BE2C (cell line): Measurements from ENCODE around the gene AGFG1. TPM values are rescaled to one million over a fixed set of nuclear protein-coding genes. Genes with fewer than 3 reads are reported as not detected.
A peak's percentile ranks its signal among the peaks of the same experiment; 100 is the strongest.

Source experiments
- DNase-seq: peaks from one replicate; pipeline ENCODE4 v3.0.0-alpha.2; 2020
- H3K27me3 ChIP-seq: fragments of 250-450 bp; sonication (Bioruptor Pico); 2 replicates; pipeline ENCODE4 v1.5.1; 2020; ENCODE audit warnings: mild to moderate bottlenecking
- H3K36me3 ChIP-seq: fragments of 250-450 bp; sonication (Bioruptor Pico); 2 replicates; pipeline ENCODE4 v1.5.1; 2020; ENCODE audit warnings: mild to moderate bottlenecking
- H3K4me1 ChIP-seq: fragments of 250-450 bp; sonication (Bioruptor Pico); 2 replicates; pipeline ENCODE4 v1.5.1; 2020
- H3K4me3 ChIP-seq: 2 replicates; pipeline ENCODE4 v1.5.1; 2011; ENCODE audit warnings: low read depth, low read length
- H3K9me3 ChIP-seq: fragments of 250-450 bp; sonication (Bioruptor Pico); 2 replicates; pipeline ENCODE4 v1.5.1; 2020
- CTCF ChIP-seq: IDR thresholded peaks from 2 replicates; pipeline ENCODE4 v1.5.1; 2012; ENCODE audit warnings: mild to moderate bottlenecking, low read depth, low read length
- polyA plus RNA-seq: library from polyadenylated mRNA; unstranded; fragments of >200 nt; gene quantifications from one replicate; pipeline ENCODE4 v1.2.1, GENCODE V29; 2012; ENCODE audit warnings: low read depth, missing spikeins; ENCODE audit not compliant: insufficient read length, insufficient read depth

Gene AGFG1
- polyA plus RNA-seq, result 56.5 TPM

- H3K4me1 ChIP-seq, result no peaks in the 10 kb centered on the region
- peak; percentile 83 for DNase-seq
- peak within 1 kb of the TSS; percentile 75 for H3K4me3 ChIP-seq
- no peaks in the 10 kb centered on the region for H3K27me3 ChIP-seq
- TF ChIP-seq CTCF, result peak; percentile 96
- H3K36me3 ChIP-seq, result no peaks in the 10 kb centered on the region
- no peaks in the 10 kb centered on the region for H3K9me3 ChIP-seq
These were observed at the start of gene AGFG1 for GRCh38 chr2:227471924-227472264. Gene AGFG1, plus strand, starts transcription at chr2:227472156. Its CDS starts 266 bp downstream, at chr2:227472422.

GRCh38 chr2:227423656-227424499, 48.1 kb upstream of the AGFG1 start:
- H3K27me3 ChIP-seq, result no peaks in the 10 kb centered on the region
- no peaks in the 10 kb centered on the region for H3K4me1 ChIP-seq
- DNase-seq, result no peak
- no peak for TF ChIP-seq CTCF
- no peaks in the 10 kb centered on the region for H3K36me3 ChIP-seq
- no peak overlapping the region for H3K4me3 ChIP-seq
- no peaks in the 10 kb centered on the region for H3K9me3 ChIP-seq

- peaks cover 3% of the 10 kb centered on the region; the same call in 1 of the 2 replicates for H3K9me3 ChIP-seq
- no peak overlapping the region for H3K4me3 ChIP-seq
- H3K27me3 ChIP-seq, result no peaks in the 10 kb centered on the region
- TF ChIP-seq CTCF, result no peak
- no peaks in the 10 kb centered on the region for H3K36me3 ChIP-seq
- no peaks in the 10 kb centered on the region for H3K4me1 ChIP-seq
- DNase-seq, result no peak
These were observed 43.1 kb upstream of the AGFG1 start for GRCh38 chr2:227428731-227429285.

GRCh38 chr2:227430639-227431038, 41.3 kb upstream of the AGFG1 start:
- TF ChIP-seq CTCF, result no peak
- Histone ChIP-seq H3K4me1 (no peaks in the 10 kb centered on the region), H3K36me3 (no peaks in the 10 kb centered on the region), H3K4me3 (no peak overlapping the region), H3K9me3 (peaks cover 3% of the 10 kb centered on the region; the same call in 1 of the 2 replicates), H3K27me3 (no peaks in the 10 kb centered on the region)
- DNase-seq, result no peak

- H3K9me3 ChIP-seq, result peaks cover 3% of the 10 kb centered on the region; the same call in 1 of the 2 replicates
- no peak overlapping the region for H3K4me3 ChIP-seq
- no peak for TF ChIP-seq CTCF
- H3K27me3 ChIP-seq, result no peaks in the 10 kb centered on the region
- no peaks in the 10 kb centered on the region for H3K36me3 ChIP-seq
- no peak for DNase-seq
- H3K4me1 ChIP-seq, result no peaks in the 10 kb centered on the region
These were observed 38.8 kb upstream of the AGFG1 start for GRCh38 chr2:227433171-227433570.

GRCh38 chr2:227436436-227437174, 35.4 kb upstream of the AGFG1 start:
- Histone ChIP-seq H3K27me3 (no peaks in the 10 kb centered on the region), H3K36me3 (no peaks in the 10 kb centered on the region), H3K9me3 (peaks cover 3% of the 10 kb centered on the region; the same call in 1 of the 2 replicates), H3K4me1 (no peaks in the 10 kb centered on the region), H3K4me3 (no peak overlapping the region)
- TF ChIP-seq CTCF, result no peak
- DNase-seq, result no peak
